GM18502 (cell line): ENCODE results near the gene LIPC.

Experiments used
- ATAC-seq: cut with Tn5 transposase; IDR thresholded peaks from one replicate; pipeline ENCODE4 v1.9.1; 2021; ENCODE audit warnings: mild to moderate bottlenecking; ENCODE audit not compliant: unreplicated experiment, poor library complexity

LIPC gene

GRCh38 chr15:58404722-58405121 lies 27.1 kb upstream of the LIPC start:
- no peak for ATAC-seq

DNA sequence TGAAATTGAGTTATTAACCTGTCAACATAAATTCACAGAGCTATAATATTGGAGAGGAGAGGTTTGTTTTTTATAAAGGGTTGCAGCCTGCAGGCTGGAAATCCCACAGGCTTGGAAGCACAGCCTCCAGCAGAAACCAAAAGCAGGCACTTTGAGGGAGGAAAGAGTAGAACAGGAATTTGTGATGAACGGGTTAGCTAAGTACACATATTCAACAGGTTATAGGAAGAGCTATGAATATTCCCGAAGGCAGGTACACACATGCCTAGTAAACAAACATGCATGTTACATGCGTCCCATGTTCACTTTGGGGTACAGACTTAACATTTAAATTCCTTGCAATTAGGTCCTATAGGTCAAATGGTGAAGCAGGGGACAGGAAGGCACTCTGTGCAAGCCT lies 25.9 kb upstream of the LIPC start:
- ATAC-seq = no peak

GRCh38 chr15:58406811-58407210 lies 25.0 kb upstream of the LIPC start:
- ATAC-seq = no peak

DNA sequence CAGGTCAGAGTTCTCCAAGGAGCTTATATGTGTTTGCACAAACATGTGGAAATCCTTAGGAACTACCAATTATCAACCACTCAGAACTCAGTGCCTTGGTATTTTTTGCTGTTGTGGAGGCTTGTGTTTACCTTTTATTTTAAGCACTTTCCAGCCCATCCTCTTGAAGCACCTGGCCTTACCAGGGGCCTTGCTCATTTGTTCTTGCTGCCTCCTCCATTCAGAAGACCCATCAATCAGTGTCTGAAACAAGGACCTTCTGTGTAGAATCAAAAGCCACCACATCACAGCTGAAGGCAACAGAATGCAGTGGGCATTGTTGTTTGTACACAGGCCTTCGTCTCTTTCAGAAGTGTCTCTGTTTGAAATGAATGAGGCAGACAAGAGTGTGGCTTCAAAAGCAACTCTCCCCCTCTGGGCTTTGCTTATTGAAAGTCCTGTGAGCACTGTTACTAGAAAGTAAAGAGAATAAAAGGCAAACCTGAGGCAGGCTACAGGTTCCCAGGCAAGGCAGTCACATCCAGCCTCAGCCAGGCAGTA lies 24.5 kb upstream of the LIPC start:
- ATAC-seq = no peak

GRCh38 chr15:58407778-58408177 lies 24.0 kb upstream of the LIPC start:
- no peak for ATAC-seq

DNA sequence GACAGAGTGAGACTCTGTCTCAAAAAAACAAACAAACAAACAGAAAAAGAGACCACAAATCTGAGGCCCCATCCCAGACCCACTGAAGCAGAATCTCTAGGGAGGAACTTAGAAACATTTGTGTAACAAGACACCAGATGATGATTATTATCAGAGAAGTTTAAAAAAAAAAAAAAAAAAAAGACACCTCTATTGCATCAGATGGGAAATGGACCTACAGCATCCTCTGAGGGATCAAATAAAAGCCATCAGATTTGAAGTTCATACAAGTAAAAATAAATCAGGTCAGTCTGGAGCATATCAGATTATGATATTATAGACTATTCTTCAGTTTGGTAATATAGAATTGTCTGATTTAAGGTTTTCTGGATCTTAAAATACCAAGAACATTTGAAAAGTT lies 21.9 kb upstream of the LIPC start:
- ATAC-seq = no peak

GRCh38 chr15:58410353-58410752 lies 21.4 kb upstream of the LIPC start:
- no peak for ATAC-seq

DNA sequence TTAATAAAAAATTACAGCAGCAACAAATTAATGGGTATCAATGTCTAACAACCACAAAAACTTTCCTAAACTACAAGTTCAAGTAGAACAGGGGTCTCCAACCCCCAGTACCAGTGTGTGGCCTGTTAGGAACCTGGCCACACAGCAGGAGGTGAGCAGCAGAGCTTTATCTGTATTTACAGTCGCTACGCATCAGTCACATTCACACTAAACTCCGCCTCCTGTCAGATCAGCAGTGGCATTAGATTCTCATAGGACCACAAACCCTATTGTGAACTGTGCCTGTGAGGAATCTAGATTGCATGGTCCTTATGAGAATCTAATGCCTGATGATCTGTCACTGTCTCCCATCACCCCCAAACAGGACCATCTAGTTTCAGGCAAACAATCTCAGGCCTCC lies 18.5 kb upstream of the LIPC start:
- no peak for ATAC-seq

DNA sequence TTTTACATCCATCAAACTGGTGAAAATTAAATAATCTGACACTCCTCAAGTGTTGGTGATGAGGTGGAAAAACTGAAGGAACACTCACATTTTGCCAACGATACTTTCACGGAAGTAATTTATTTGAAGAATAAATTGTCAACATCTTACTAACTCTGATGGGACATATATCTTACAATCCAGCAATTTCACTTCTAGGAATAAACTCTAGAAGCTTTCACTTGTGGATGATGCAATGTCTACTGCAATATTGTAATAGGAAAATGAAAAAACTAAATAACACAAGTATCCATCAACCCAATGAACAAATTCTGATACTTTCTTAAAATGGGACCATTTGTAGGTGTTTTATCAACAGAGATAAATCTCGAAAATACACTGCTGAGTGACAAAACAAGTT lies 16.2 kb upstream of the LIPC start:
- no peak for ATAC-seq

GRCh38 chr15:58416963-58417362 lies 14.8 kb upstream of the LIPC start:
- no peak for ATAC-seq

GRCh38 chr15:58418135-58418534 lies 13.7 kb upstream of the LIPC start:
- no peak for ATAC-seq

GRCh38 chr15:58419803-58420524 lies 11.8 kb upstream of the LIPC start:
- no peak for ATAC-seq

- ATAC-seq = peak; percentile 45
These were observed 11.2 kb upstream of the LIPC start for GRCh38 chr15:58420579-58421043.

- no peak for ATAC-seq
These were observed 8.6 kb upstream of the LIPC start for GRCh38 chr15:58423205-58423604.

DNA sequence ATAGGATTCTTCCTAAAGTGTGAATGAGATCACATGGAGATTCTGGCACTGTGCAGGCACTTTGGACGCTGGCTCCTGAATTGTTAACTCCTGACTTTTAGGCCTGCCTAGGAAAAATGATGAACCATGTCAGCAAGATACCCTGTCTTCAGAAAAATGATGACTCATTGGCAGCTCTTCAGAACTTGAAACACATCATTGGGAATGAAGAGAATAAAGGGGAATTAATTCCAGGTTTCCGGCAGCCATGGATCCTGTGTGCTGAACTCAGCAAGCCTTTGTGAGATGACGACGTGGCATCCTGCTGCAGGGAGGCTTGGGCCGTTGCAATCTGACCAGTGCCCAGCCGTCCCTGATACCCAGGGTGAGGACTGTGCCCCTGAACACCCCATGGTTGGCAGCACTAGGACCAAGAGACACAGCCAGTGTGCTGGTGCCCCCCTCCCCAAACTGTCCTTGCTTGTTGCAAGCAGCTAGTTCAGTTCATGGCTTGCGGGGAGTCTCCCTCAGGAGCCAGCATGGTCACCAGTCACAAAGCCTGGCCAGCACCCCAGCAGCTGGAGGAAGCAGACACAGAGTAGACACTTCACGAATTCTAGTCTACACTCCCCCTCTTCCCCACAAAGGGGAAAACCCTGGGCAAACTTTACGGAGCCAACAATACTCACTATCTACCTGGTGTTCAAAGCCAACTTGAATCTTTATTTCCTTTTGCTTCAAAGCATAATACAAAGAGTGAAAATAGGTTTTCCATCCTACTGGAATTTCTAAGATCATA lies 7.8 kb upstream of the LIPC start:
- ATAC-seq = no peak

DNA sequence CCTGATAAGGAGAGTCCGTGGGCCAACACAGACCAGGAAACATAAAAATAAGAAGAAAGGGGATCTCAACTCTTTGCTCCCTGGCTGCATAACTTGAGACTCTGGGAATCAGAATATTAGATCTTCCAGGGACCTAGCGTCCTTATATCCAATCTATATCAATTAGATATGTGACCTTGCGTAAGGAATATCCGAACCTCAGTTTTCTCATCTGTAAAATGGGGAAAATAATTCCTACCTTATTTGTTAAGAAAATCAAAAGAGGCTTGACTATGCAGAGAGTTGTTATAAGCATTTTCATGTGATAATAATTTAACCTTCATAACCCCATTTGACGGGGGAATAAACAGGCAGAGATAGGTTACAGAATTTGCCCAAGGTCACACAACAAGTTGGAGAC lies 7.1 kb upstream of the LIPC start:
- no peak for ATAC-seq

GRCh38 chr15:58425185-58425584 lies 6.6 kb upstream of the LIPC start:
- ATAC-seq = no peak

- no peak for ATAC-seq
These were observed 6.0 kb upstream of the LIPC start for GRCh38 chr15:58425834-58426233.

- no peak for ATAC-seq
These were observed 5.3 kb upstream of the LIPC start for GRCh38 chr15:58426501-58426900.

- ATAC-seq = no peak
These were observed 3.8 kb upstream of the LIPC start for GRCh38 chr15:58427987-58428386.

DNA sequence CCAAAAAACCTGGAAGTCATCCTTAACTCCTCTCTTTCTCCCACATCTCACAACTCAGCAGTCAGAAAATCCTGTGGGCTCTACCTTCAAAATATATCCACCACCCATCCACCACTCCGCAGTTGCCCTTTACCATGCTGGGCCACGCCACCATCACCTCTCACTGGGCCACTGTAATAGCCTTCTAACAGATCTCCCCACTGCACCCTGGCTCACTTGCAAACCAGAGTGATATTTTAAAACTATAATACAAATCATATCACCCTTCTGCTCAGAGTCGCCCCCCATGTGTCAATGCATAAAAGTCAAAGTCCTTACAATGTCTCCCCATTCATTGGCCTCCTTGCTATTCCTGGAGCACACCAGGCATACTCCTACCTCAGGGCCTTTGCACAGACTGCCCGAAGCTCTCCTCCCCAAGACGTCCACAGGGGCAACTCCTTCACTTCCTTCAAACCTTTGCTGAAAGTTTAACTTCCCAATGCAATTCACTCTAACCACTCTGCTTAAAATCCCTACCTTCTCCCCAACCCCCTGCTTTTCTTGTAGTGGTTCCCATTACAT lies 1.5 kb upstream of the LIPC start:
- ATAC-seq = no peak
